ENCODE data around the gene RNF123. TPM values are rescaled to one million over a fixed set of nuclear protein-coding genes. Genes with fewer than 3 reads are reported as not detected.

The RNF123 gene
- total and polyA plus RNA-seq, 10 of the 15 experiments (the other 5 are each of a cell fraction or from before 2014, with no cell fraction given), result 4.2 to 31.5 (median 17.6) TPM

DNA sequence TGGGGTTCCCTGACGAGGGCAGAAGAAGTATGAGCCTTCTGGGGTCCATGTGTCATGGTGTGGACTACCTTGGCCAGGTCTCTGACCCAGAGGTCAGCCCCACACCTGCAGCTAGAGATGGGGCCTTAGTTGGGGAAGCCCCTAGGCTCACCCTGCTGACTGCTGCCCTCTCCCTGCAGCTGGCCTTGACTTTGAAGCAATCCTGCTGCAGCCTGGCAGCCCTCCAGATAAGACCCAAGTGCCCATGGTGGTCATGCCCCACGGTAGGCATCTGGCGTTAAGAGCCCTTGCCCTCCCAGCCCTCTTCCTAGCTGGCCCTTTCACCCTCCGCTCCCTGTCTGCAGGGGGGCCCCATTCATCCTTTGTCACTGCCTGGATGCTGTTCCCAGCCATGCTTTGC, 7.8 kb upstream of the RNF123 start:
- FAIRE-seq, result no peak
- no peak overlapping the region for H3K27ac ChIP-seq (ENCODE audit: control insufficient read depth, insufficient read depth)
- no peak overlapping the region for H3K9ac ChIP-seq (ENCODE audit: control insufficient read depth, insufficient read depth, low read length)
- peaks cover 18 to 33% of the 10 kb centered on the region in 2 experiments for H3K36me3 ChIP-seq (ENCODE audit: control insufficient read depth in 2 of 2, insufficient read depth in 2 of 2, low read length in 1 of 2)
- no peaks in the 10 kb centered on the region; the same call in 1 of the 2 replicates for H3K4me1 ChIP-seq (ENCODE audit: control insufficient read depth, insufficient read depth, low read length)
- in situ Hi-C loops (cut with MboI), result no loop called here
- no peak overlapping the region for H2AFZ ChIP-seq (ENCODE audit: control insufficient read depth, low read depth, low read length)
- no peaks in the 10 kb centered on the region for H3K9me3 ChIP-seq (replicated peaks; ENCODE audit: control insufficient read depth, insufficient read depth, low read length)
- no peak for ATAC-seq
- no peaks in the 10 kb centered on the region for H4K20me1 ChIP-seq (ENCODE audit: control insufficient read depth, insufficient read depth)
- ChIA-PET POLR2A (interaction anchor here (0.6 kb wide), 1 partner anchor 11 kb away, joined by 5 read pairs; no protein-coding TSS in a partner anchor), RAD21 (ENCODE audit: unreplicated experiment) (no interaction called here), SMC1A (ENCODE audit: uncharacterized antibody, unreplicated experiment) (no interaction called here), CTCF (no interaction called here)
- TF ChIP-seq EZH2 (IDR thresholded peaks at IDR 0.05; ENCODE audit: borderline replicate concordance, control insufficient read depth, low read depth, low read length) (no peak), SMAD1 (IDR thresholded peaks at IDR 0.05; ENCODE audit: low read depth, partially characterized antibody) (no peak), ETV6 (conservative IDR thresholded peaks at IDR 0.05 in 1 of 2, IDR thresholded peaks at IDR 0.05 in 1 of 2; ENCODE audit: borderline replicate concordance in 1 of 2, low read depth in 1 of 2) (no peak), NRF1 (conservative IDR thresholded peaks at IDR 0.05; ENCODE audit: low read depth, low read length) (no peak), HDGF (IDR thresholded peaks at IDR 0.05) (no peak), YBX1 (IDR thresholded peaks at IDR 0.05) (no peak), CBX3 (IDR thresholded peaks at IDR 0.05; ENCODE audit: borderline replicate concordance, low read depth) (no peak), SRF (IDR thresholded peaks at IDR 0.05; ENCODE audit: low read depth in 2 of 2, low read length in 2 of 2) (no peak), RFX5 (IDR thresholded peaks at IDR 0.05; ENCODE audit: low read depth, low read length) (no peak), HCFC1 (IDR thresholded peaks at IDR 0.05; ENCODE audit: low read length) (no peak), KAT2A (conservative IDR thresholded peaks at IDR 0.05; ENCODE audit: control insufficient read depth, low read depth, low read length) (no peak)
- no peaks in the 10 kb centered on the region for H3K27me3 ChIP-seq (replicated peaks in 1 of 2; ENCODE audit: control insufficient read depth in 2 of 2, insufficient read depth in 2 of 2, low read length in 1 of 2)
- H3K4me2 ChIP-seq (ENCODE audit: control insufficient read depth, insufficient read depth), result no peak overlapping the region
- intact Hi-C loops (cut with micrococcal nuclease; ENCODE audit: unreplicated experiment), result no loop called here
- DNase-seq (ENCODE audit: low read depth, low spot score), result no peak
- 71% methylated on average over 4 of the region's 4 CpGs for WGBS (ENCODE audit: insufficient coverage, insufficient replicate concordance, low lambda C conversion rate, missing lambda C conversion rate)
- no peak overlapping the region for H3K4me3 ChIP-seq
- H3K79me2 ChIP-seq (ENCODE audit: control insufficient read depth, insufficient read depth, low read length), result no peaks in the 10 kb centered on the region; the same call in 1 of the 2 replicates
- BruUV-seq (replicated peaks), result no TSS peak
